GM19324 (cell line): ENCODE data around the gene MFAP3.
"Not testable (repeated sequence)": the region's sequence is repeated elsewhere in the genome, so short reads cannot be mapped to it uniquely, and the experiment has no call there.

Experiments used
- ATAC-seq: cut with Tn5 transposase; IDR thresholded peaks from one replicate; pipeline ENCODE4 v1.9.1; 2021; ENCODE audit warnings: mild to moderate bottlenecking, moderate library complexity; ENCODE audit not compliant: unreplicated experiment, low FRiP score

Gene MFAP3

DNA sequence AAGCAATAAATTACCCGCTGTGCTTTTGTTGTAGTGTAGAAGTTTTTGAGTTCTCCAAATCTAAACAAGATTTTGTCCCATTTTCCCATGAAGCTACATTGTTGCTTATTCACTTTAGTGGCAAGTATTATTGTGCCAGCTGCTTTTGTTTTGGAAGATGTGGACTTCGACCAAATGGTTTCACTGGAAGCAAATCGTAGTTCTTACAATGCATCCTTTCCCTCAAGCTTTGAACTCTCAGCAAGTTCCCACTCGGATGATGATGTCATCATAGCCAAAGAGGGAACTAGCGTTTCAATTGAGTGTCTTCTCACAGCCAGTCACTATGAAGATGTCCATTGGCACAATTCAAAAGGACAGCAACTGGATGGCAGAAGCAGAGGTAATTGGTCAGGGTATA, 10.9 kb downstream of the MFAP3 start:
- no peak for ATAC-seq

DNA sequence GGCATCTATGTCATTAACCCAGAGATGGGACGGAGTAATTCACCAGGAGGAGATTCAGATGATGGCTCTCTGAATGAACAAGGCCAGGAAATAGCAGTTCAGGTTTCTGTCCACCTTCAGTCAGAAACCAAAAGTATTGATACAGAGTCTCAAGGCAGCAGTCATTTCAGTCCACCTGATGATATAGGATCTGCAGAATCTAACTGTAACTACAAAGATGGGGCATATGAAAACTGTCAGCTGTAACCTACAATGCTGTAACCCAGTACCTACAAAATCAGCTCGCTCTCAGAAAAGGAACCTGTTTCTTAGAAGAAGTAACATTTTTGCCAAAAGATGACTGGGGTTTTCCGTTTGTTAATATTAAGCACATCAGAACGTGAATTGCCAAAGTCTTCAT, 14.7 kb downstream of the MFAP3 start:
- ATAC-seq = no peak

GRCh38 chr5:154055201-154055600, 16.4 kb downstream of the MFAP3 start:
- ATAC-seq = no peak

GRCh38 chr5:154058055-154059038, 19.6 kb downstream of the MFAP3 start:
- ATAC-seq = peak; percentile 53

DNA sequence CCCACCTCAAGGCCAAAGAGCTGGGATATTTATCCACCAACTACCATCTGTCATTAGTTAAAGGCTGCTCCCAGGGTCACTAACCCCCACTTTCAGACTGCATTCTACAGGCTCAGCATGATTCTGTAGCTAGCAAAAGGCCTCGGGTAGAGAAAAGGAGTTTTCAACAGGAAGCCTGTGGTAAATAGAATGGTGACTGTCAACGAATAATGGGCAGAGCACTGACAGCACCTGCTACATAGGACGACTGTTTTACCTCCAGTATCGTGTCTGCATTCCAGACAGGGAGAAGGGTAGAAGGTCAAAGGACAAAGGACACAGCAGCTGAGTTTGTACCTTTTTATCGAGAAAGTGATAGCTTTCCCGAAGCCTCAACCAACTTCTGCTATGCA, 20.3 kb downstream of the MFAP3 start:
- ATAC-seq = peak; percentile 30

- no peak for ATAC-seq
Observed at GRCh38 chr5:154059583-154059982, 20.8 kb downstream of the MFAP3 start.

DNA sequence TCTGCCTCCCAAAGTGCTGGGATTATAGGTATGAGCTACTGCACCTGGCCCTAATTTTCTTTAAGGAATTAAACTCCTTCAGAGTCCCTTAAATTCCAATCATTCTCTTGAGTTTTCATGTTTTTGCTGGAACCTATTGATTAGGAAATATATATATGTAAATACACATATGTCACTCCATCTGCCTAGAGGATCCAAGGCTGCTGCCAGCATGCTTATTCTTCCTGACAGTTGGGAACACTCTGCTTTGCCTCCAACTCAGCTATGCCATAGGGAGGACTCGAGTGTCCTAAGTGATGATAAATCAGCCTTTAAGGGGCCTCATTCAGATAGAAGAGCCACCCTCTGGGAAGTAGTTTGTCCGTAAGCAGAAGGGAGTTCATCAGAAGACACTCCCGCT, 21.8 kb downstream of the MFAP3 start:
- ATAC-seq = no peak

GRCh38 chr5:154063372-154063771, 24.6 kb downstream of the MFAP3 start:
- no peak for ATAC-seq

- ATAC-seq = no peak
Observed at GRCh38 chr5:154065971-154066370, 27.2 kb downstream of the MFAP3 start.

- ATAC-seq = not testable (repeated sequence)
Observed at GRCh38 chr5:154069854-154070253, 31.1 kb downstream of the MFAP3 start.

GRCh38 chr5:154071799-154072413, 33.1 kb downstream of the MFAP3 start:
- peak; percentile 20 for ATAC-seq

- ATAC-seq = peak; percentile 91
Observed at GRCh38 chr5:154072414-154073171, 33.8 kb downstream of the MFAP3 start.

GRCh38 chr5:154076240-154076922, 37.6 kb downstream of the MFAP3 start:
- no peak for ATAC-seq

GRCh38 chr5:154077696-154078095, 38.9 kb downstream of the MFAP3 start:
- ATAC-seq = no peak

DNA sequence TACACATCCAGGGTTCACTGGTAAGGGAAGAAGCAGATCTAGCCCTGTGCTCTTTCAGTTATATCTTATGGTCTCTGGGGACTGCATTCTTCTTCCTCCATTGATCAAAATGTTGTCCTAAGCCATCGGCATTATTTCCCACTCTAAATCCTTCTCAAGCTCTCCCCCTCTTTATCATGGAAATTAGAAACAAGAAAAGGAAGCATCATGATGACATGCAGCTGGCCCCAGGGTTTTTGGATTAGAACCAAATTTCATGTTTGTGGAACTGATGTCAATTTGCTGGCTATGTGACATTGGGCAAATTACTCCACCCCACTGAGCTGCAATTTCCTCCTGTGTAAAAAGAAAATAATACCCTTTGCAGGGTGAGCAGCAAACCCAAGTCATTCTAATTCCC, 39.5 kb downstream of the MFAP3 start:
- no peak for ATAC-seq

- no peak for ATAC-seq
Observed at GRCh38 chr5:154081246-154081645, 42.5 kb downstream of the MFAP3 start.

DNA sequence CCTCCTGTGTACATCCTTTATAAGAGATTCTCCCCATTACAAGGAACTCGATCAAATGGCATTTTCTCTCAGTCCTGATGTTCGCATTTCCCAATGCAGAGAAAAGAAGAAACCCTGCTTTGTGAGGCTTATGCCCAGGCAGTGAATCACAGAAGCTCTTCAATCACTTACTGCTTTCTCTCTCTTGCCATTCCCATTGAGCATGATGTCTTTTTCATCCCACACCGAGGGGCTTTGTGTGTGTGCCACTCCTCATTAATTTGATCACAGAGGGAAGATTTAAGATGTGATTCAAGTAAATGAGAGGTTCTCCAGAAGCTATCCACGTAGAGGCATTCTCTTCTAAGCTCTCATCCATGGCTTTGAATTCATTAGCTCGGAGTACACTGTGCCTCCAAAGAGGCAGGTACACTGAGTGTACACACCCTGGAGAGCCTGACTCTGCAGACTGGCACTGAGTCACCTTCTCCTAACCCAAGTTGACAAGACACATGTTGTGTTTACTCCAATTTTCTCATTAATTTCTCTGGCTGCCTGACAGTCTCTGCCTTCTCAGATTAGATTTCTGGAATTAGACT, 45.4 kb downstream of the MFAP3 start:
- no peak for ATAC-seq

- ATAC-seq = no peak
Observed at GRCh38 chr5:154086146-154086545, 47.4 kb downstream of the MFAP3 start.

GRCh38 chr5:154086641-154087040, 47.9 kb downstream of the MFAP3 start:
- no peak for ATAC-seq

- ATAC-seq = no peak
Observed at GRCh38 chr5:154087260-154087659, 48.5 kb downstream of the MFAP3 start.
